SK-N-SH treated with all-trans-retinoic acid at 6 μM for 48 hours (cell line): ENCODE data around the gene GATC.

ENCODE experiments used
- CSDC2 ChIP-seq: fragments of 250-450 bp; sonication (Bioruptor Pico); IDR thresholded peaks from 2 replicates; pipeline ENCODE4 v1.5.0; 2020; ENCODE audit warnings: mild to moderate bottlenecking, moderate library complexity
- CSRNP3 ChIP-seq: fragments of 250-450 bp; sonication (Bioruptor Pico); IDR thresholded peaks from 2 replicates; pipeline ENCODE4 v1.5.1; 2021; ENCODE audit warnings: mild to moderate bottlenecking, moderate library complexity
- ZC3H10 ChIP-seq: fragments of 250-450 bp; sonication (Bioruptor Pico); IDR thresholded peaks from 2 replicates; pipeline ENCODE4 v1.5.1; 2021; ENCODE audit warnings: mild to moderate bottlenecking, moderate library complexity
- ZNF565 ChIP-seq: fragments of 450-650 bp; formaldehyde crosslinking; conservative IDR thresholded peaks from 2 replicates; pipeline ENCODE4 v1.5.0; 2020; ENCODE audit warnings: low read depth, mild to moderate bottlenecking, moderate library complexity
- ZNF70 ChIP-seq: fragments of 450-650 bp; formaldehyde crosslinking; IDR thresholded peaks from 2 replicates; pipeline ENCODE4 v1.5.0; 2020; ENCODE audit warnings: mild to moderate bottlenecking, moderate library complexity

GRCh38 chr12:120495731-120496412, 49.6 kb downstream of the GATC start, which contains the start of gene DYNLL1:
- TF ChIP-seq CSDC2 (CRISPR knock-in tag) (no peak), ZC3H10 (CRISPR knock-in tag) (no peak), ZNF565 (CRISPR knock-in tag) (no peak), CSRNP3 (no peak), ZNF70 (no peak)
